ENCODE data around the gene G6PC2.

DNA sequence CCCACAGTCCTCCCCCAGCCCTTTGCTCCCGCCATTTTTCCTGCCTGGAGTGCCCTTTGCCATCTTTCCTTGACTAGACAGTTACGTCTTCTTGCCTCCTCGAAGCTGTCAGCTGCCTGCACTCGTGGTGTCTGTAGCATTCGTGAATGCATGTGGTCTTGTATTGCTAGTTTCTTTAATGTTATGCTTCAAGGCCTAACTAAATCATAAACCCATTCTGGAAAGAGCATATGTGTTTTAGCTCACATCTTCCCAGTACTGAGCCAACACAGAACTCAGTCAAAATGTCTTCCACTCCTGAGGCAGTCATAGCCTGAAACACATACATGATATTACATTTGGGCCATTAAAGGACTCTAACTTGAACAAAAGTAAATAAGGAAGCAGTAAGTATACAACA, 46.4 kb upstream of the G6PC2 start:
- TF ChIP-seq, protein P1, sequence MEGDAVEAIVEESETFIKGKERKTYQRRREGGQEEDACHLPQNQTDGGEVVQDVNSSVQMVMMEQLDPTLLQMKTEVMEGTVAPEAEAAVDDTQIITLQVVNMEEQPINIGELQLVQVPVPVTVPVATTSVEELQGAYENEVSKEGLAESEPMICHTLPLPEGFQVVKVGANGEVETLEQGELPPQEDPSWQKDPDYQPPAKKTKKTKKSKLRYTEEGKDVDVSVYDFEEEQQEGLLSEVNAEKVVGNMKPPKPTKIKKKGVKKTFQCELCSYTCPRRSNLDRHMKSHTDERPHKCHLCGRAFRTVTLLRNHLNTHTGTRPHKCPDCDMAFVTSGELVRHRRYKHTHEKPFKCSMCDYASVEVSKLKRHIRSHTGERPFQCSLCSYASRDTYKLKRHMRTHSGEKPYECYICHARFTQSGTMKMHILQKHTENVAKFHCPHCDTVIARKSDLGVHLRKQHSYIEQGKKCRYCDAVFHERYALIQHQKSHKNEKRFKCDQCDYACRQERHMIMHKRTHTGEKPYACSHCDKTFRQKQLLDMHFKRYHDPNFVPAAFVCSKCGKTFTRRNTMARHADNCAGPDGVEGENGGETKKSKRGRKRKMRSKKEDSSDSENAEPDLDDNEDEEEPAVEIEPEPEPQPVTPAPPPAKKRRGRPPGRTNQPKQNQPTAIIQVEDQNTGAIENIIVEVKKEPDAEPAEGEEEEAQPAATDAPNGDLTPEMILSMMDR (conservative IDR thresholded peaks at IDR 0.05 in 1 of 2, IDR thresholded peaks at IDR 0.05 in 1 of 2; ENCODE audit: extremely low read depth in 1 of 2, insufficient read depth in 1 of 2, low read depth in 1 of 2, low read length in 2 of 2): no peak
- no peak for TF ChIP-seq EZH2 (IDR thresholded peaks at IDR 0.05; ENCODE audit: borderline replicate concordance, low read length)
